Right atrium auricular region (tissue), 2 donors: ENCODE results near the gene TXNRD3. TPM values are rescaled to one million over a fixed set of nuclear protein-coding genes. Genes with fewer than 3 reads are reported as not detected.

Experiments
- DNase-seq: peaks from one replicate; pipeline ENCODE4 v3.0.0-alpha.2; 2019; ENCODE audit warnings: low spot score
- H3K27ac ChIP-seq, 2 donors: fragments of 200-600 bp; sonication (generic); 1 replicate in 1 of 2; 2 replicates in 1 of 2; pipeline ENCODE4 v1.5.1; 2016 to 2019
- H3K27me3 ChIP-seq, 2 donors: fragments of 200-600 bp; sonication (generic); one replicate each; pipeline versions ENCODE4 v1.5.1 to v1.6.0; 2017 to 2019
- H3K36me3 ChIP-seq: fragments of 200-600 bp; sonication (generic); one replicate; pipeline ENCODE4 v1.5.1; 2016
- H3K4me1 ChIP-seq, 2 donors: fragments of 200-600 bp; sonication (generic); one replicate each; pipeline versions ENCODE4 v1.5.1 to v1.6.0; 2017 to 2019
- H3K4me3 ChIP-seq, 2 donors: fragments of 200-600 bp; sonication (generic); 1 replicate in 1 of 2; 2 replicates in 1 of 2; pipeline ENCODE4 v1.5.1; 2017 to 2019; ENCODE audit warnings: mild to moderate bottlenecking in 1 of 2, moderate library complexity in 1 of 2
- H3K9me3 ChIP-seq, 2 donors: fragments of 200-600 bp; sonication (generic); one replicate each; pipeline ENCODE4 v1.5.1; 2019
- total RNA-seq, 2 donors: library from RNA; depleted of rRNA; stranded (reverse); fragments of >200 nt; gene quantifications; one replicate each; pipeline ENCODE4 v1.1.0, GENCODE V29; 2016
- TF ChIP-seq, protein P1 (sequence below), 2 donors: fragments of 200-600 bp; sonication (generic); IDR thresholded peaks; one replicate each; pipeline ENCODE4 v1.5.1; 2019; ENCODE audit warnings: antibody characterized with exemption in 2 of 2

TXNRD3 gene
- total RNA-seq, 2 donors from 2014 or later, result 5.0 to 6.8 TPM

DNA sequence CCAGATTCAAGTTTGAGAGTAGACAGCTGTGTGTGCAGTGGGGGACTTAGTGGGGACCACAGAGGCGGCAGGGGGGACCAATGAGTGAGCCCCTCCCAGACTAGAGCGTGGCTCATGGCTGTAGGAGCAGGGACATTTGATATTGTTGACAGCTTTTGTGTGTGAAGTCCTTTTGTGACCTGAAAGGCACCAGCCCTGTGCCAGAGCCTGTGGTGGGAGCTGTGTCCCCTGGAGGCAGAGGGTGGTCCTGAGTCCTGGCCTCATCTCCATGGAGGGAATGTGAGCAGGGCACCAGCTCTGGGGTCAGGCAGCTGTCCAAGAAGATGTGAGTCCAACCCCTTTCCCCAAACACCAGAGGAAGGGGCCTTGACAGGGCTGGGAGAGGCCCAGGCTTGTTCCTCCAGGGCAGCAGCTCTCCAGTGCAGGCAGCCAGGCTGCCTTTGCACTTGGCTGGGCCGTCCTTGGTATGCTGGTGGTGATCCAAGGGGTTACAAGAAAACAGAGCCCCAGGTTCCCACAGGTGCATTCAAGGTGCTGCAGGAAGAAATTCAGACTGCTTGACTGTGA lies 86.1 kb downstream of the TXNRD3 start:
- DNase-seq, result no peak
- Histone ChIP-seq H3K4me3 (no peak overlapping the region), H3K27ac (no peak overlapping the region), H3K4me1 (no peaks in the 10 kb centered on the region), H3K9me3 (no peaks in the 10 kb centered on the region), H3K27me3 (no peaks in the 10 kb centered on the region), H3K36me3 (no peaks in the 10 kb centered on the region)
- TF ChIP-seq, protein P1, sequence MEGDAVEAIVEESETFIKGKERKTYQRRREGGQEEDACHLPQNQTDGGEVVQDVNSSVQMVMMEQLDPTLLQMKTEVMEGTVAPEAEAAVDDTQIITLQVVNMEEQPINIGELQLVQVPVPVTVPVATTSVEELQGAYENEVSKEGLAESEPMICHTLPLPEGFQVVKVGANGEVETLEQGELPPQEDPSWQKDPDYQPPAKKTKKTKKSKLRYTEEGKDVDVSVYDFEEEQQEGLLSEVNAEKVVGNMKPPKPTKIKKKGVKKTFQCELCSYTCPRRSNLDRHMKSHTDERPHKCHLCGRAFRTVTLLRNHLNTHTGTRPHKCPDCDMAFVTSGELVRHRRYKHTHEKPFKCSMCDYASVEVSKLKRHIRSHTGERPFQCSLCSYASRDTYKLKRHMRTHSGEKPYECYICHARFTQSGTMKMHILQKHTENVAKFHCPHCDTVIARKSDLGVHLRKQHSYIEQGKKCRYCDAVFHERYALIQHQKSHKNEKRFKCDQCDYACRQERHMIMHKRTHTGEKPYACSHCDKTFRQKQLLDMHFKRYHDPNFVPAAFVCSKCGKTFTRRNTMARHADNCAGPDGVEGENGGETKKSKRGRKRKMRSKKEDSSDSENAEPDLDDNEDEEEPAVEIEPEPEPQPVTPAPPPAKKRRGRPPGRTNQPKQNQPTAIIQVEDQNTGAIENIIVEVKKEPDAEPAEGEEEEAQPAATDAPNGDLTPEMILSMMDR (IDR thresholded peaks at IDR 0.05), result no peak

- TF ChIP-seq, protein P1 (IDR thresholded peaks at IDR 0.05), result peak in 1 of 2 donors; percentile 46
- H3K36me3 ChIP-seq, result no peaks in the 10 kb centered on the region
- no peaks in the 10 kb centered on the region for H3K4me1 ChIP-seq
- H3K9me3 ChIP-seq, result peaks cover 0 to 4% of the 10 kb centered on the region in 2 donors
- H3K4me3 ChIP-seq, result no peak overlapping the region
- no peak overlapping the region for H3K27ac ChIP-seq
- H3K27me3 ChIP-seq, result no peaks in the 10 kb centered on the region
- no peak for DNase-seq
Observed at GRCh38 chr3:126567696-126568438, 87.1 kb downstream of the TXNRD3 start.

- TF ChIP-seq, protein P1 (IDR thresholded peaks at IDR 0.05), result no peak
- no peak for DNase-seq
- Histone ChIP-seq H3K4me1 (no peaks in the 10 kb centered on the region), H3K4me3 (no peak overlapping the region), H3K27ac (no peak overlapping the region), H3K27me3 (no peaks in the 10 kb centered on the region), H3K36me3 (no peaks in the 10 kb centered on the region), H3K9me3 (peaks cover 0 to 14% of the 10 kb centered on the region in 2 donors)
Observed at GRCh38 chr3:126562737-126563276, 92.1 kb downstream of the TXNRD3 start.

- no peak within 1 kb of the TSS for H3K4me3 ChIP-seq
- no peaks in the 10 kb centered on the region for H3K27me3 ChIP-seq
- no peak within 1 kb of the TSS for H3K27ac ChIP-seq
- peaks cover 0 to 14% of the 10 kb centered on the region in 2 donors for H3K9me3 ChIP-seq
- H3K4me1 ChIP-seq, result no peaks in the 10 kb centered on the region
- DNase-seq, result peak; percentile 52
- TF ChIP-seq, protein P1 (IDR thresholded peaks at IDR 0.05), result no peak
- H3K36me3 ChIP-seq, result no peaks in the 10 kb centered on the region
Observed at GRCh38 chr3:126558336-126559071, 96.4 kb downstream of the TXNRD3 start, which contains the start of gene C3orf22. TSS of gene C3orf22 (minus strand) at chr3:126558932. CDS start at chr3:126553390, 5,542 bp downstream.

DNA sequence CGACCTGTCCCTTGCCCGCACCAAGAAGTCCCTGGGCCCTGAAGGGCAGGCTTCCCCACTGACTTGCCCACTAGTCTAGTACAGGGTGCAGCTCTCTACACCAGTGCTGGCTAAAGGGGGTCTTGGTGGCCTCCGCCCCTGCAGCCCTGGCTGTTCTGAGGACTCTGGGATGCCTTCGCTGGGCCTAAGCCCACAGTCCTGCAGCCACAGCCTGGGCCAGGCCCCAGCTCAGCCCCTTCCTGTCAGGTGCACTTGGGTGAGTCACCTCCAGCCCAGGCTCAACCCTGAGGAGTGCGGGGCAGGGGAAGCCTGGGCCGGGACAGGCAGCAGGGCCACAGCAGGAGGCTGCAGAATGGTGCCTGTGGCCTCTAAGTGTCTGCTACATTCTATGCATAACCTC lies 97.2 kb downstream of the TXNRD3 start:
- peaks cover 0 to 9% of the 10 kb centered on the region in 2 donors for H3K9me3 ChIP-seq
- no peaks in the 10 kb centered on the region for H3K27me3 ChIP-seq
- no peak overlapping the region for H3K27ac ChIP-seq
- DNase-seq, result no peak
- no peaks in the 10 kb centered on the region for H3K4me1 ChIP-seq
- no peak overlapping the region for H3K4me3 ChIP-seq
- TF ChIP-seq, protein P1 (IDR thresholded peaks at IDR 0.05), result no peak
- H3K36me3 ChIP-seq, result no peaks in the 10 kb centered on the region
